ENCODE results near the gene FAM53B.

DNA sequence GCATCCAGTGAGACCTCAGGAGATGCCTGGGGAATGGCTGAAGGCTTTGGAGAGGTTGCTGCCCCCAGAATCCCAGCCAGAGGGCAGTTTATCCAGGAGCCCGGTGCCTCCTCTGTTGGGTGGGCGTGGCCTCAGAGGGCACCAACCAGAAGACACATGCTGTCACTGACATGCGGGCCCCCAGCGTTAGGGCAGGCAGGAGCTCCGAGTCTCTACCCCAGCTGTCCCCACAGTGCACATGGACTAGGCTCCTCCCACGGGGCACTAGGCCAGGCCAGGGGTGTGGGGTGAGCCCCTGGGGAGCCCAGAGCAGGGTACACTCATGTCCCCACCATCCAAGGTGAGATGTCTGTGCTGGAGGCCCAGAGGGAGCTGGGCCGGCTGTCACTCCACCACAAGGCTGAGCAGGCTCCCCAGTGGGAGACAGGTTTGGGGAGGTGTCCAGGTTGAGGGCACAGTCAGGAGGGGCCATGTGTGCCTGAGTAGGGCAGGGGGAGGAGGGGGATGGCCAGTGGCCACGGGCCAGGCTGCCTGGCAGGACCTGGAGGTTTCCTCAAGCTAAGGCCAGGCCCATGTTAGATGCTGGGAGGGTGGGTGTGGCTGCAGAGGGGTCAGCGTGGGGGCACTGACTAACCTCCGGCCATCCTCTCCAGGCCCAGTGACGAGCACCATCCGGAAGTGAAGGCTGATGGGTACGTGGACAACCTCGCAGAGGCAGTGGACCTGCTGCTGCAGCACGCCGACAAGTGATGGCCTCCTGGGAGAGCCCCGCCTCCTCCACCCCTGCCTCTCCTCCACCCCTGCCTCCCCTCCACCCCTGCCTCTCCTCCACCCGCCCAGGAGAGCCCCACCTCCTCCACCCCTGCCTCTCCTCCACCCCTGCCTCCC is 131.3 kb downstream of the FAM53B start:
- TF ChIP-seq POLR2A (IDR thresholded peaks at IDR 0.05) (no peak), CTCF (IDR thresholded peaks at IDR 0.05) (no peak)
